Effector CD8-positive, alpha-beta T cell (primary cell): ENCODE data around the gene ZNF683.
"Not testable (repeated sequence)": the region's sequence is repeated elsewhere in the genome, so short reads cannot be mapped to it uniquely, and the experiment has no call there.

ENCODE experiments used
- DNase-seq: peaks from one replicate; lab custom pipeline; 2025; lab: John Stamatoyannopoulos, UW
- total RNA-seq, 4 experiments: gene quantifications; one replicate each; lab custom pipeline; 2026; lab: John Stamatoyannopoulos, UW

The ZNF683 gene
- 0.53 to 80.6 (median 6.6) reads per million in 4 experiments for total RNA-seq

DNA sequence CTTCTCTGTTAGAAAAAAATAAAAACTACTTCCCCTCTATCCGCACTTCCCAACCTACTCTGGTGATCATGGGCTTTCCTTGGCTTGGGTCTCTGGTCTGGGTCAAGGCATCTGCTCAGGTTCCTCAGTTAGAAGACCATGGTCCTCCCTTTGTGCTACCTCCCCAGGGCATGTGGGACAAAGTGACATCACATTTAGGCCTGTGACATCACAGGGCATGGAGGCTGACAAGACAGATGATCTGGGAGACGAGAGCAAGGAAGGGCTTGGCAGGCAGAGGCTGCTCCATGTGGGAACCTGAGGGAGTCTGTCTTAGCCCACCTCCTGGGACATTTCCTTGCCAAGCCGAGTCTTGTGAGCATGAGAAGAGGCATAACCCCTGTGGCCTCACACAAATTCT is at the start of gene ZNF683:
ZNF683 (minus strand) TSS at position 140 of the 400 bp plus-strand sequence. CDS start 4,179 bp downstream, outside the sequence.
- not testable (repeated sequence) for DNase-seq

DNA sequence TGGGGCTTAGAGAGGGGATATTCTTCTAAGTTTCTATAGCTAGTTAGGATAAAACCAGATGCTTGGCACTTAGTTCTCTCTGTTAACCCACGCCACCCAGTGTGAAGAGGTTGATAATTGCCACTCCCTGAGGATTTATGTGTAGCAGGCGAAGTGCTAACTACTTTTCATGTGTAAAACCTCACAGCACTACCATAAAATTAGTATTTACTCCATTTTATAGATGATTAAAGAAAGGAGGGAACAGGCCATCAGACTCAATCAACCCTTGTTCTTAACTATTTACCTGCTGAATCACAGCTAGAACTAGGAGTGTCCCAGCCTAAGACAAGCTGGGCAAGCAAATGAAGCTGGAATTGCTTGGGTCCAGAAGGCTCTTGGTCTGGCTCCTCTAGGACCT is 46.9 kb upstream of the ZNF683 start:
- no peak for DNase-seq

DNA sequence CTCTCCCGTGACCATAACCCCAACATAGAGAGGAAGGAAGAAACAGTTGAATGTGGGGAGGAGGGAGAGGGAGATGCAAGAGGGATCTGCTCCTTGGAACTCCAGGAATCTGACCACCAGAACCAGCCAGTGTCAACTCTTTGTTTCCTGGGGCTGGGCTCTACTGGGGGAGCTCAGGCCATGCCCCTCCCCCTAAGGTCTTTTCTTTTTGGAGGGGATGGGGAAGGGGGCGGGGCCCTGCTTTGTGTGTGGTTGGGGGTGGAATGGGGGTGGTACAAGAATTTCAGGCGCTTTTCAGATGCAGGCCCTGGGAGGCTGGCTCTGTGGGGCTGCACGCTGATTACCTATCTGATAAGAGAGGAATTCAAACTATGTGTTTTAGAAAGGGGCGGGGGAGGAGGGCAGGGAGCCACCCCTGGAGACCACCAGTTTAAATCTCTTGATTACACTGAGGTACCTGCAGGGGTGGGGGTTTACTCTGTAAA is 46.4 kb upstream of the ZNF683 start:
- no peak for DNase-seq

DNA sequence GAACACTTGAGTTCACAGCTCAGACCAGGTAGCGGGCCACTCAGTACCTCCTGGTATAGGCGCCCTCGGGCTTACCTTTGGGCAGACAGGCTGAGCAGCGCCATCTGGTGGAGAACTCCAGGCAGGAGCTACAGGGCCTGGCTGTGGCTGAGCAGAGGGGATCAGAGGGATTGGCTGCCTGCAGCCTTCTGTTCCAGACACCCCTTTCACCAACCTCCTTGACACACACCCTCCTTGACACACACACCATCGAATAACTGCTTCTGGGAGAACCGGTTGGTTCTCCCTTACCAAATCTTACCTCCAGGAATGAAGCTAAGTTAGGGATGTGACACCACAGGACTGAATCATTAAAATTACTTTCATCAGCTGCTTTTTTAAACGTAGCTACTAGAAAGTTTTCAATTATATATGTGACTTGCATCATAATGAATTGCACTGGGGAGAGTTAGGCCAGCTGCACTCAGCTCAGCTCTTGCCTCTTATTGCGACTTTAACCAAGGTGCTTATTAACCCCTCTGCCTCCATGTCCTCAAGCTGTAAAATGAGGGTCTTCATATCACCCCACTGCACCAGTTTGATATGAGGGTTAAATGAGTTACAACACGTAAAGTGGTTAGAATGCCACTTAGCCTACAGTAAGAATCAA is 44.7 kb upstream of the ZNF683 start:
- DNase-seq, result peak; percentile 74

DNA sequence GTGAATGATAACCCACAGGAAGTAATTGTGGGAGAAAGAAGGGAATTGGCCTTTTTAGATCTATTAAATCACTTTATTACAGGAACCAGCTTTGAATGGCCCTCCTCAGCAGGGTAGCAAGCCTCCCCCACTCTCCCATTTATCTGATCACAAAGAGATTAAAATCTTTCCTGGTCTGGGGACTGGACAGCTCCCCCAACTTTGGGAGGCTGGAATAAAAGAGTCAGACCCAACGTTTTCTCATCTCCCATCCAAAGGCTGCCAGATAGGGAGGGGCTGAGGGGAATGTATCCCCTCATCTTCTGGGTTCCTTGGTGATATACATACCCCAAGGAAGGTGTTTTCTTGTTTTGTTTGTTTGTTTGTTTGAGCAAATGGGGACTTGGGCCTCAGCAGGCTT is 40.5 kb upstream of the ZNF683 start:
- no peak for DNase-seq

DNA sequence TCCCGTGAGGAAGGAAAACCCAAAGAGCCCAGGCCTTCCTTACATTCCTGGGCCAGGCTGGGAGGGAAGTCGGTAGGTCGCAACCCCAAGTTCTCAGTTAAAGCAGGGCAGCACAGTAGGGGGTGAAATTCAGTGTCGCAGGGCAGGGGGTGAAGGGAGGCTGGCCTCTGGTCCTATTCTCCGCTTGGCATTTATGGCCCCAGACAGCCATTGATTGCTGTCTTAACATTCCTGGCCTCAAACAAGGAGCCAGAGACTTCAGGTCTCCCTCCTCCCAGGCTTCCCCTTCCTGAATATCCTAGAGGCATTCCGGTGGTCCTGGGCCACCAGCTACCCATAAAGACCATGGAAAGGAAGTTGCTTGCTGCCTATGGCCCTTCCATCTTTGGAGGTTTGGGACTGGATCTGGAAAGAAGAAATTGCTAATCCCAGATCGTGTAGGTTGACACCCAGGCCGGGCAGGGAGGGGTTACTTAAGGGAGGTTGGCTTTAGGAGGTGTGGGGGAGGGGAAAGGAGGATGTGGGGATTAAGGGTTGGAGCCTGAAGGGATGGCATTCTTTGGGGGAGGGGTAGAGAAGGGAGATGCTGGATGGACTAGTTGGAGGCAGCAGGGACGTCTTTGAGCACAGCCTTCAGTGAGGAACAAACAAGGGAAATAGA is 39.8 kb upstream of the ZNF683 start:
- DNase-seq, result no peak

DNA sequence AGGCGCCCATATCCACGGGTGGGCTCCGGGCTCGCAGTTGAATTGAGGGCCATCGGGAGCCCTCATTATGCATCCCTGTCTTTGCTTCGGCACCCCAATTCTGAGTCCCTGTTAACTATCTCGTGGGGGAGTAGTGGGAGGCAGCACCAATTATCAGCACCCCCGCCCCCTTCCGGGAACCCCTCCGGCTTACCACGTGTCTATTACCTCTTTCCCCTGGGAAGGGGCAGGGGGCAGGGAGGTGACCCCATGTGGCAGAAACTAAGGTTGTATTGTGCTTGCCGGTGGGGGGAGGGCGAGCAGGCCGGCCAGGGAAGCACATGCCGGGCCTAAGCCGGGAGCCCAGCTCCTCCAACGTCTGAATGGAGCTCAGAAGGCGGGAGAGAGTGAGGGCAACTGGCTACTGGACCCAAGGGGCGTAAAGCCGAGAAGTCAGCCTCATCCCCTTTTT is 39.1 kb upstream of the ZNF683 start:
- DNase-seq, result no peak

DNA sequence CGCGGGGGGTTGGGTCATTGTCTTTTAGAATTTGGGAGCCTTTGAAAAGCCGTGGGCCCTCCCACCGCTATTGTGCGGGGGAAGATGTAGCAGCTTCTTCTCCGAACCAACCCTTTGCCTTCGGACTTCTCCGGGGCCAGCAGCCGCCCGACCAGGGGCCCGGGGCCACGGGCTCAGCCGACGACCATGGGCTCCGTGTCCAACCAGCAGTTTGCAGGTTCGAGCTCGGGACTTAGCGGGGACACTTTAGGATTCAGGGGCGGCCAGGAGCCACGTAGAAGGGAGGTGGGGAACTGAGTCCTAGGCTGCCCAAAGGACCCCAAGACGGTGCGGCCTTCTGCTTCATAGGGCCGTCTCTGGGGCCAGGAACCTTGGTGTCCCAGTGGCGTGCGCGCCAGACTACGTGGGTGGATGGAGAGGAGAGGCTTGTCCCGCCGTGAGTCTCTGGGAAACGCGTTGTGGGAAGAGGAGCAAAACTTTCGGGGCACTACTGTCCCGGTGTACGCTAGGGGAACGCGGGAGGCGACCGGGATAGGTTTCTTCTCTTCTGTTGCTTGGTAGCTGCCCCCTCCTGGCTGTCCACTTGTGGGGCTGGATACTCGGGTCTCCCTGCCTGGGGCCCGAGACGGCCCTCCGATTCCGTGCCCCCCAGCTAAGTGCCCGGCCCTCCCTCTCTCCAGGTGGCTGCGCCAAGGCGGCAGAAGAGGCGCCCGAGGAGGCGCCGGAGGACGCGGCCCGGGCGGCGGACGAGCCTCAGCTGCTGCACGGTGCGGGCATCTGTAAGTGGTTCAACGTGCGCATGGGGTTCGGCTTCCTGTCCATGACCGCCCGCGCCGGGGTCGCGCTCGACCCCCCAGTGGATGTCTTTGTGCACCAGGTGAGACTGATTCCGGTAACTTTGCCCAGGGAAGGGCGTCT is 38.4 kb upstream of the ZNF683 start, which contains the start of gene LIN28A:
LIN28A (plus strand) TSS at position 112 of the 918 bp plus-strand sequence; CDS start at position 187, 75 bp downstream.
- DNase-seq, result no peak

DNA sequence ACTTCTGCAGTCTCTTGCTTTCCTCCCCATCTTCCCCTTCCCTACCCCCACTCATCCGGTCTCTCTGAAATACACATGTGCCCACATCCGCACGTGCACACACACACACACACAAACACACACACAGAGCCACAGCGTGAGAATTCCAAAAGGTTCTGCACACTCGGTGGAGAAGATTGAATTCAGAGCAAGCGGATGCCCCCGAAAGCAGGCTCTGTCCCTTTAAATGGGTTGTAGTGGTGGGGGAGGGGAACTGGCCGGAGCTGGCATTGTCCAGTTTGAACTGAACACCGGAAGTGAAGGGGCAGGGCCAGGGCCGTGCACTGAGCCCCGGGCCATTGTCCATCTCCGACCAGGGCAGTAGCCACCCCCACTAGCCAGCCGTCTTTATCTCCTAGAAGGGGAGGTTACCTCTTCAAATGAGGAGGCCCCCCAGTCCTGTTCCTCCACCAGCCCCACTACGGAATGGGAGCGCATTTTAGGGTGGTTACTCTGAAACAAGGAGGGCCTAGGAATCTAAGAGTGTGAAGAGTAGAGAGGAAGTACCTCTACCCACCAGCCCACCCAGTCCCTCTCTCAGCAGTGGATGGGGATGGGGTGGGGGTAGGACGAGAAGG is 36.7 kb upstream of the ZNF683 start:
- DNase-seq, result no peak

DNA sequence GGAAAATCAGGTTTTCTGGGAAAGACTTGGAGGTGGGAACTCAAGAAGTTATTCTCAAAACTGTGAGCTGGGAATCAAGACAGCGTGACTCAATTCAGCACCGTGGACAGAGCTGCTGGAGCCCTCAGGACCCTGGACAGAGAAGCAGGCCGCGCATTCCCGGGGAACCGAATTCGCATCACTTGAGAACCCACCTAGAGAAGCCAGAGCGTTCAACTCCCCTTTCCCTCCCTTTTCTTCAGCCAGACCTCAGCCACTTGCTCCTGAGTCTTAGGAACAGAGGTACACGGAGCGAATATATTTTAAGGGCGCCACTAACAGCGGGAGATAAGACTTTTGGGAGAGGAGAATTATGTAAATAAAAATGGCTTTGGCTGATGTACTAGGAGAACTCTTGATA is 36.1 kb upstream of the ZNF683 start:
- peak; percentile 75 for DNase-seq

DNA sequence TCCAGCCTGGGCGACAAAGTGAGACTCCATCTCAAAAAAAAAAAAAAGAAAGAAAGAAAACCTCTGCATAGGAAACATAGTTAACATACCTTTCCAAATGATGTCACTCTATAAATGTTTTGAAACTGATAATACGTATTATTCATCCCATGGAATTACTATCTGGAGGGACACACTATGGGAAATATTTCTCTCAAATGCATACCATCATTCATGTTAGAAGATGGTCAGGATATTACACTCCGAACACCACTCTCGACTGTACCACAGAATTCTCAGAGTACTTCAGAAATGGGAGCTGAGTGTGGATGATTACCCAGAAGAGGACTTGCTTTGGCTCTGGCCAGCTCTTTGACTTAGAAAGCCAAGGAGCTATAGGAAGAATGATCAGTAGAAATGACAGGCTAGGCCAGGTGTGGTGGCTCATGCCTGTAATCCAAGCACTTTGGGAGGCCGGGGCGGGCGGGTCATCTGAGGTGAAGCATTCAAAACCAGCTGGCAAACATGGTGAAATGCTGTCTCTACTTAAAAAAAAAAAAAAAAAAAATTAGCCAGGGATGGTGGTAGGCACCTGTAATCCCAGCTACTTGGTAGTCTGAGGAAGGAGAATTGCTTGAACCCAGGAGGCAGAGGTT is 32.8 kb upstream of the ZNF683 start:
- no peak for DNase-seq

DNA sequence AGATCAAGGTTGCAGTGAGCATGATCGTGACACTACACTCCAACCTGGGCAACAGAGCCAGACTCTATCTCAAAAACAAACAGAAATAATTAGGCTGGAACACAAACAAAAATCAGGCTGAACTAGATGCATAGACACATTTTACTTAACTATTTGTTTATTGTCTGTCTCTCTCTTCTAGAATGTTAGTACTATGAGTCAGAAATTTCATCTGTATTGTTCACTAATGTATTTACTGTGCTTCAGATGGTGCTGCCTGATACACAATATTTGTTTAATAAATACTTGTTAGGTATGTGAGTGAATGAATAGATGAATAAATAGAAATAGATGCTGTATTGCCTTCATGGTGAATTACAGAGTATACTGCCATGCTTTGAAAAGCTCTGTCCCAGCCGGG is 32.1 kb upstream of the ZNF683 start:
- no peak for DNase-seq

DNA sequence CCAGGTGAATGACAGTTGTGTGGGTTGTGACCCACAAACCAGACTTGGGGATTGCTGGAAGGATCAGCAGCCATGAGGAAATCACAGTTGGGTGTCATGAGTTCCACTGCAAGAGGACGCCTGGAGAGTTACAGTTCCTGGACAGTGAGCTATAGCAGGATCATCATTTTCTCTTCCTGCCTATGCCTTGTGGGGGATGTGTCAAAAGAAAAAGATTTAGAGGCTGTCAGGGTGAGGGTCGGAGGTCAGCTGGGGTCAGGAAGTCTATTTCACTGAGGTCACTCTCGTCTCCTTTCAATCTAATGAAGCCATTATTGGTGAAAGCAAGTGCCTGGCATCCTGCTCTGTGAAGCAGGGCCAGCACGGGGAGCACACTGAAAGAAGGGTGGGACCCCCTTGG is 31.1 kb upstream of the ZNF683 start:
- DNase-seq, result no peak

DNA sequence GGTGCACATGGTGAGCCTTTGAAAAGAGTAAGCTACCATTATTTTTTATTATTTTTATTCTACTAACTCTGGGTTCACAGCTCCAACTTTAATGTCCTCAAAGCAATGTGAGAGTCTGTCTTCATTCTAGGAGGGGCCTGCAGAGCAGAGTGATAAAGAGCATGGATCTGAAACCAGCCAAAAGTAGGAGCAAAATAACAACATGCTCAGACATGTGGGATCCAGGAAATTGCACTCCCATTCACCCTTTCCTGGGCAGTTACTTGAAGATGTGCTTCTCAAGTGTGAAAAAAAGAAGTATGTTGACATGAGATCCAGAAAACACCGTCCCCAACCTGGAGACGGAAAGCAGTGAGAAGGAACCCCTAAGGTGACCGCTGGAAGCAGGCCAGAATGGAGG is 29.3 kb upstream of the ZNF683 start:
- DNase-seq, result no peak

DNA sequence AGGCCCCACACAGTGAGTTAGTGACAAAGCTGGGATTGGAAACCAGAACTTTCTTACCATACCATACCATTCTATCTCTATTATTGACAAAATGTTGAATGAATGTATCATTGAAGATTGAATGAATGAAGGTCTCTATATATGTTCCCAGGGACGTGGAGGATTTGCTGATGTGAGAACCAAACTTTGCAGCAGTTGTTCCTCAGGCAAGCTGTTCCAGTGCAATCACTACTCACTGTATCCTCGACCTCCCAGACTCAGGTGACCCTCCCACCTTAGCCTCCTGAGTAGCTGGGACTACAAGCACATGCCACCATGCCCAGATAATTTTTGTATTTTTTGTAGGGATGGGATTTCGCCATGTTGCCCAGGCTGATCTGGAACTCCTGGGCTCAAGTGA is 26.5 kb upstream of the ZNF683 start:
- no peak for DNase-seq

DNA sequence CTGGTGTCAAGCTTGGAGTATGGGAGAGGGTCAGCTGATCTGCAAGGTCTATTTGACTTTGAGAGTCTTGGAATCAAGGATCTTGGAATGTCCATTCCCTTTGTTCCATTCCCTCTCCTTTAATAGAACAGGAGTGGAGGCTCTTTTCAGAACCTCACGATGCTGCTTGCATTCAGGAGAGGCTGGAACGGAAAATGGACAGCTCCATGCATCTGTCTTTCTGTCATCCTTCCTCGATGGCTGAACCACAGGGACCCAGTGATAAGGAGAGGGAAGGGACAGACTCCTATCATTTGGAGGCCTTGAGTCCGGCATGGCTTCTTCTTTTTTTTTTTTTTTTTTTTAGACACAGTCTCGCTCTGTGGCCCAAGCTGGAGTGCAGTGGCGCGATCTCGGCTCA is 23.2 kb upstream of the ZNF683 start:
- DNase-seq, result no peak

DNA sequence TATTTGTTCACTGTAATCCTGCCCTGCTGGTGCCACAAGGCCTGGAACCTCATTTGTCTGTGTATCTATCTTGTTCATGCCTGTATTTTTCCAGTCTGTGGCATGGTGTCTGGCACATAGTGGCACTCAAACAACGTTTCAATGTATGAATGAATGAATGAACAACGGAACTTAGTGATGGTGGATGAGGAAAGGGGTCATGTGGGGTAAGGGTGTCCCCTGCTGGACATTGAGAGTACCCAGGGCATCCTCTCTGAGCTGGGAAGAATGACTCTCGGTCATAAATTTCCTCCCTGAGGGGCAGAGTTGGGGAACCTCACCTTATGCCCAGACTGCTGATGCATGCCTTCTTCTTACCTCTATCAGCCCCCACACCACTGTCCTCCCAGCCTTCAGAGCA is 18.9 kb upstream of the ZNF683 start:
- DNase-seq, result peak; percentile 6

DNA sequence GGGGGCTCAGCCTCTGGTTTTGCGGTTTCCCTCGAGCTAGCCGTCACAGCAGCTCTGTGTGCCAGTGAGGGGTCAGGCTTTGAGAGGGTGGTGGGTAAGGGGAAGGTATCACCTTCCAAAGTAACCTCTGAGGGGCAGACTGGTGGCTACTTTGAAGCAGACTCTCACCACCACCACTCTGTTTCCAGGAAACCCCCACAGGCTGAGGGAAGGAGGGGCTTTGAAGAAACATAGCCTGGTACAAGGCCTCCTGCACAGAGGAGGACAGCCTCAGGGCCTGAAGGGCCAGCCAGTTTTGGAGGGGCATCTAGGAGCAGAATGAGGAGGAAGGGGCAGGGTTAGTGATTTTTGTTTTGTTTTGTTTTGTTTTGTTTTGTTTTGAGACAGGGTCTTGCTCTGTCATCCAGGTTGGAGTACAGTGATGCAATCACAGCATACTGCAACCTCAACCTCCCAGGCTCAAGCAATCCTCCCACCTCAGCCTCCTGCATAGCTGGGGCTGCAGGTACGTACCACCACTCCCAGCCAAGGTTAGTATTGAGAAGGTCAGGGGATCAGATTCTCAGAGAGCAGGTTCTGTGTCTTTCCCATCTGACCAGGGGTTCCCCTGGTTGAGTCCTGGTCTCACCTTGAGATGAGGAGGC is 17.2 kb upstream of the ZNF683 start:
- DNase-seq, result no peak

DNA sequence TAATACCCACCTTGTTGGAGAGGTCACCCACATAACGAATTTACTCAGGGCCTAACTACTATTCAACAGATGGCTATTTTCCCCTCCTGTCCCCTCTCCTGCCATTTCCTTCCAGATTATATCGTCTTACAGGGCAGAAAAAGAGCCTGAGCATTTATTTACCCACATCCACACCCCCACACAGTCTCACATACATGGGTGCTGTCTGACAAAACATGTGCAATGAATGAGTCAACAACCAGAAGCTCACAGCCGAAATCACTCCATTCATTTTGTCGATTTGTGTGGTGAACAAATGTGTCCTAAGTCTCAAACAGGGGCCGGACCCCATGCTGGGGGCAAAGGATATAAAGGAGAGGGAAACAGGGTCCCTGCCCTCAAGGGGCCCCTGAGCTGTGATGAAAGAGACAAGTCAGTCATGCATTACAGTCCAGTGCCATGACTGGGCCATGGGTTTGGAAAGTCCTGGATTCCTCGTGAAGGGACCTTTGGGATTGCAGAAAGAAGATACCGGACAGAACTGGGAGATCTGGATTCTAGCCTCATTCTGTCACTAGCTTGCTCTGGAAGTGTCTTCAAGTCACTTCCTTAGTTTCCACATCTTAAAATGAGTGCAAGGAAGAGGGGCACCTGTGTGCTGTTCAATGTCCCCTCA is 16.4 kb upstream of the ZNF683 start:
- no peak for DNase-seq

DNA sequence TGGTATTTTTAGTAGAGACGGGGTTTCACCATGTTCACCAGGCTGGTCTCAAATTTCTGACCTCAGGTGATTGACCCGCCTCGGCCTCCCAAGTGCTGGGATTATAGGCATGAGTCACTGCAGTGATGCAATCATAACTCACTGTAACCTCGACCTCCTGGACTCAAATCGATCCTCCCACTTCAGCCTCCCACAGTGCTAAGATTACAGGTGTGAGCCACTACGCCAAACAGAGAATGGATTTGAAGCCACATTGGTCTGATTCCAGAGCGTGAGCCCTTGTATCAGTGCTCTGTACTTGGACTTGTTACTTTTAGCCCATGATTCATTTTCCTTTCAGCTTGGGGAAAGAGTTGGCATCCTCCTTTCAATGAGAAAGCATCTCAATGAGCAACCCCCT is 14.9 kb upstream of the ZNF683 start:
- no peak for DNase-seq
